MM.1S (cell line): Measurements from ENCODE around the gene ASCL2.

Experiments used
- EZH2 ChIP-seq: fragments of 300-600 bp; sonication (generic); optimal IDR thresholded peaks from 2 replicates; pipeline ENCODE3; 2017; ENCODE audit warnings: low read depth, mild to moderate bottlenecking, antibody characterized with exemption, low read length, mixed read lengths
- TF ChIP-seq, protein P1 (sequence below): fragments of 300-600 bp; sonication (generic); IDR thresholded peaks from 2 replicates; pipeline ENCODE4 v1.5.1; 2016; ENCODE audit warnings: antibody characterized with exemption, low read length, mixed read lengths

DNA sequence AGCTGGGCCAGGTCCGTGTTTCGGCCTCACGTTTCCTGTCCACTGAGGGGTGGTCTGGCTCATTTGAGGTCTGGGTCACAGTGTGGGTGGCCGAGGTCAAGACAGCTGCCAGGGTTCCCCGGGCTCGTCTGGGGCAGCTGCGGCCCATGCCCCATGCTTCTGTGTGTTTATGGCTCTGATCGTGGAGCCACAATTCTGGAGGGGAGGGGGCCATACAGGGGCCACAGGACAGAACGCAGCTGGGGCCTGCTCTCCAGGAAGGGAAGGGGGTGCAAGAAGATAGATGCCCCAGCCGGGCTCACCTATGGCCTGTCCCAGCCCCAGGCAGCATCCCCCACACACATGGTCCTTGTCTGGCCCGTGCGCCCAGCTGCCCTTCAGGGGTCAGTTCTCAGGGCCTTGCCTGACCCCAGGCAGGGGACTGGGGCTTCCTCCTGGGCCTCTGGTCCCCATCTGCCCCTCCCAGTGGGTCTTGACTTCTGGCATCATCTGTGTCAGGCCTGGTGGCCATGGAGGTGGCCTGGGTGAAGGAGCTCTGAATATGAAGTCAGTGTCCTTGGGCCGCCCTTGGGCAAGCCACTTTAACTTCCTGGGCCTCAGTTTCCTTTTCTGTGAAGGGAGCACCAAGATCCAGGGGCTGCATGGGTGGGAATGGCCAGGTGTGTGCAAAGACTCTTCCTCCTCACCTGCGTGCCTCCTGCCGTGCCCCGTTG lies 39.8 kb upstream of the ASCL2 start:
- TF ChIP-seq, protein P1, sequence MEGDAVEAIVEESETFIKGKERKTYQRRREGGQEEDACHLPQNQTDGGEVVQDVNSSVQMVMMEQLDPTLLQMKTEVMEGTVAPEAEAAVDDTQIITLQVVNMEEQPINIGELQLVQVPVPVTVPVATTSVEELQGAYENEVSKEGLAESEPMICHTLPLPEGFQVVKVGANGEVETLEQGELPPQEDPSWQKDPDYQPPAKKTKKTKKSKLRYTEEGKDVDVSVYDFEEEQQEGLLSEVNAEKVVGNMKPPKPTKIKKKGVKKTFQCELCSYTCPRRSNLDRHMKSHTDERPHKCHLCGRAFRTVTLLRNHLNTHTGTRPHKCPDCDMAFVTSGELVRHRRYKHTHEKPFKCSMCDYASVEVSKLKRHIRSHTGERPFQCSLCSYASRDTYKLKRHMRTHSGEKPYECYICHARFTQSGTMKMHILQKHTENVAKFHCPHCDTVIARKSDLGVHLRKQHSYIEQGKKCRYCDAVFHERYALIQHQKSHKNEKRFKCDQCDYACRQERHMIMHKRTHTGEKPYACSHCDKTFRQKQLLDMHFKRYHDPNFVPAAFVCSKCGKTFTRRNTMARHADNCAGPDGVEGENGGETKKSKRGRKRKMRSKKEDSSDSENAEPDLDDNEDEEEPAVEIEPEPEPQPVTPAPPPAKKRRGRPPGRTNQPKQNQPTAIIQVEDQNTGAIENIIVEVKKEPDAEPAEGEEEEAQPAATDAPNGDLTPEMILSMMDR = no peak
- no peak for TF ChIP-seq EZH2
